GM19395 (cell line): ENCODE data around the gene EDNRB.
"Not testable (repeated sequence)": the region's sequence is repeated elsewhere in the genome, so short reads cannot be mapped to it uniquely, and the experiment has no call there.

Source experiments
- ATAC-seq: cut with Tn5 transposase; IDR thresholded peaks from one replicate; pipeline ENCODE4 v1.9.1; 2021; ENCODE audit warnings: mild to moderate bottlenecking, moderate library complexity; ENCODE audit not compliant: unreplicated experiment

The EDNRB gene

GRCh38 chr13:77918391-77919245, at the start of gene EDNRB:
EDNRB (minus strand) TSS chr13:77918831; CDS start chr13:77918573, 258 bp downstream.
- ATAC-seq, result peak; percentile 54

DNA sequence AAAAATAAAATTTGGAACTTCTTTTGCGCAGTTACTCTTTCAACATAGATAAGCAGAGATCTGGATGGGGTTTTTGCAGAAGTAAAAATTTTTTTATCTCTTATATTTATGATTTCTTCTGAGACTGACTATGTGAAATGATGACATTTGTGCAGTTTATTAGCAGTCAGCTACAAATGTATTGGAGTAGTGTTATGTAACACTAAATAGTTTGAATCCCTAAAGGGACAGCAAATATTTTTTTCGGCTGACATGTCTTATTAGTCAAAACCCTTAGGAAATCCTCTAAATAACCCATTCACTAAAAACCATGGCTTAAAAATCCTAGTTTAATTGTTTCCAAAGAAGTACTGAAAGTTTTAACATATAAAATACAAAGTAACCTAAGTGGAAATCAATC, 48.0 kb upstream of the EDNRB start:
- ATAC-seq, result no peak

DNA sequence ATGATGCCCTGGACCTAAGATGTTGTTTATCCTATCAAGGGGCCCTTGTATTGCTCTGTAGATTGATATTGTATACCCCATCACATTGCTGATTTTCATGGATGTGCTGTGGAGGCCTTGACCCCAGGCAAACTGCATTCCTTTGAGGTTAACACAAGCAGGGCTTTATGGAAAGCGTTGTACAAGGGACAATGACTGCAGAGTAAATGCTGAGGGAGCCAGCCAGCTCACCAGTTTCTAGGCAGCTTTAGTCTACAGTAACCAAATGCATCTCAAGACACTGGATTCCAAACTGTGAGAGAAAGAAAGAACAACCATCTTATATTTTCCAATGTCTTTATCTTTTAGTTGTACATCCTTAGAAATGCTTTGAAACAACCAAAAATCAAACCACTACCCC, 34.1 kb upstream of the EDNRB start:
- ATAC-seq, result no peak

DNA sequence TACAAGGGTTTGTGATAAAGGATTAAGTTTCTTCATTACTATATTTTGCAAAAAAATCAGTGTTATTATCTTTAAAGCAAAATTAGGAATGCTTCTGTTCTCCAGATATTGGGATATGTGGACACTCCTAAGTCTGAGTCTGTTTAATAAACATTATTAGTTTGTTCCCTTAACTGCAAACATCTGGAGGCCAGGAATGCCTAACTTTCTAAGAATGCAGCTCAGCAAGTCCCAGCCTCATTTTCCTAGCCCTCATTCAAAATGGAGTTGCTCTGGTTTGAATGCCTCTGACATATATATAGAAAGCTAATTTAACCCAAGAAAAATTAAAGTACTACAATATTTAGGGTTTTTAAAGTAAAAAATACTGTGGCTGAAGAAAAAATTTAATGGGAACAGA, 33.6 kb upstream of the EDNRB start:
- ATAC-seq, result no peak

GRCh38 chr13:77946522-77946921, 27.9 kb upstream of the EDNRB start:
- ATAC-seq, result no peak

DNA sequence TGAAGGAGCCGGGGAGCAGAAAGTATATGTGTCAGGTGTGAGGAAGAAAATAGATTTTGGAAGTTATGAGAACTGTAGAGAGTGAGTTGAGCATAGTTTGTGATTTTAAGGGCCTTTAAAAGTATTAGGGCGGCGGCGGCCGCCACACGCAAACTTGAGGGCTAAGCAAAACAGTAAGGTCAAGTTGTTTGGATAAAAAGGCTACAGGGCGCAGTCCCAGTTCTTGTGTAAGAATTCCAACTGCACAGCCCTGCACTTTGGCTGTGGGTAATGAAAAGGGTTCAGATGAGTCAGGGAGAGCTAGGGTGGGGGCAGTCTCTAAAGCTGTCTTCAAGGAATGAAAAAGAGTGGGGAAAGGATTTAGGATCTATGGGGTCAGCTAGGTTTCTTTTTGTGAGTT, 16.4 kb upstream of the EDNRB start:
- not testable (repeated sequence) for ATAC-seq

DNA sequence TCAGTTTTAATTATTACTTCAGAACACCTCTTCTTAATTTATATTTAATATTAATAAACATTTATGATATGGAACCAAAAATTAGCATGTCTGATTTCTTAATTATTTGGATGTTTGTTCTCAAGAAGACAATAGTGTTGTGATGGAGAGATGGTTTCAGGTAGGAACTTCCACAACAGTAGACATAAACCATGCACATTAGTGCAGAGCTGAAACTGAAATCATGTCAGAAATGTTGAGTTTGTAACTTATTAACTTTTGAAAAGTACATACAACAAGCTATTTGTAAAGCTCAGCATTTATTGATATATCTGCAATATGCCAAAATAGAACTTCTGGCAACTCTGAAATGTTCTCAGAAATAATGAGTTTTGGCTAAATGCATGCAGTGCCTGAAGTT, 11.8 kb upstream of the EDNRB start:
- ATAC-seq, result peak; percentile 86

- peak; percentile 91 for ATAC-seq
These were observed 10.3 kb upstream of the EDNRB start for GRCh38 chr13:77928909-77929308.

DNA sequence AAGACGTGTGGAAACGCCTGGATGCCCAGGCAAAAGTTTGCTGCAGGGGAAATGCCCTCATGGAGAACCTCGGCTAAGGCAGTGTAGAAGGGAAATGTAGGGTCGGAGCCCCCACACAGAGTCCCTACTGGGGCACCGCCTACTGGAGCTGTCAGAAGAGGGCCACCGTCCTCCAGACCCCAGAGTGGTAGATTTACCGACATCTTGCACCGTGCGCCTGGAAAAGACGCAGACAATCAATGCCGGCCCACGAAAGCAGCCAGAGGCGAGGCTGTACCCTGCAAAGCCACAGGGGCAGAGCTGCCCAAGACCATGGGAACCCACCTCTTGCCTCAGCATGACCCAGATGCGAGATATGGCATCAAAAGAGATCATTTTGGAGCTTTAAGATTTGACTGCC, 7.0 kb upstream of the EDNRB start:
- no peak for ATAC-seq

DNA sequence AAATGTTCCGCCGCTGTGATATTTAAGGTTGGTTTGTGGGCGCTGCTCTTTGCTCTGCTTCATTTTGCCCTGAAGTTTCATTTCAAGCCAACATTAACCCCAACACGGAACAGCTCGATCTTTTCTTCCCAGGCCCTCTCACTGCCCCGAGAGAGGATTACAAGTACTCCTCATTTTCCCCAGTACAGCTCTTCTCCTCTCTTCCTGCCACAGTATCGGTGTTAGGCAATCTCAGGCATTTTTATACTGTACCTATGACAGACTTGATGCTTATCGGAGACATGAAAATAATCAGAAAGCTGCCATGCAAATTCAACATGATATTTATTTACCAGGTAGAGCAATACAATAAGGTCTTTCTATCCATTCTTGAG, 1.3 kb upstream of the EDNRB start:
- ATAC-seq, result no peak

- ATAC-seq, result peak; percentile 32
These were observed 752 bp upstream of the EDNRB start for GRCh38 chr13:77919246-77919920.

DNA sequence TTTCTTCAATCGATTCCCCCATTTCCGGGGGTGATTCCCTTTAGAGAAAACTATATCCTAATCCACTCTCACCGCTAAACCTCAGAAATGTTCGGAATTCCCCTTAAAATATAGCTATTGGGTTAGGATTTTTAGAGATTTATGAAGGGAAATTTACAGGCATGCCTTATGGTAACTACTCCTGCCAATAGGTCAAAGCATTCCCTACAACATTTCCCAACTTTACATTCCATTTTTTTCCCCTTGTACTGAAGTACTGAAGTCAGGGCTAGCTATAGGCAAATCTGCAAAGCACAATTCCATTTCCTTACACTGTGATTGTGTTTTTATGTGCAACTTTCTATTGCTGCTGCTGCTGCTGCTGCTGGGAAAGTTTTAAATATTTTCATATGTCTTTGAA, 2.1 kb downstream of the EDNRB start:
- ATAC-seq, result no peak

DNA sequence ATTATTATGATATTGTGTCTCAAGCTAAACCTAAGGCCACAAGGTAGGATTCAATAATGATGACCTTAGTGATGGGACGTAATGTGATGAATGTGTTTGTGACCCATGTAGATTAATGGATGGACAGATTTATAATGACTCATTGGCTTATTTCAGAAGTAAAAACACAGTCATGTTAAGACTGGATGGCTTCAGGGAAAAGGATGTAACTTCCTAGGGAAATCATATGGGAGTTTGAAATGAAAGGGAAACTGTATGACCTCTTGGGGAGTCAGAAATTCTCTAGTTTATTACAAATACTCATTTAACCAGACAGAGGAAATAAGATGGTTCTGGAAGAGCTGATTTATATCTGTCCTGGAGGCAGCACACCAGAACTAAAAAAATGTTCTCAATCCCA, 2.9 kb downstream of the EDNRB start:
- ATAC-seq, result no peak

GRCh38 chr13:77913003-77913402, 5.6 kb downstream of the EDNRB start:
- ATAC-seq, result no peak

DNA sequence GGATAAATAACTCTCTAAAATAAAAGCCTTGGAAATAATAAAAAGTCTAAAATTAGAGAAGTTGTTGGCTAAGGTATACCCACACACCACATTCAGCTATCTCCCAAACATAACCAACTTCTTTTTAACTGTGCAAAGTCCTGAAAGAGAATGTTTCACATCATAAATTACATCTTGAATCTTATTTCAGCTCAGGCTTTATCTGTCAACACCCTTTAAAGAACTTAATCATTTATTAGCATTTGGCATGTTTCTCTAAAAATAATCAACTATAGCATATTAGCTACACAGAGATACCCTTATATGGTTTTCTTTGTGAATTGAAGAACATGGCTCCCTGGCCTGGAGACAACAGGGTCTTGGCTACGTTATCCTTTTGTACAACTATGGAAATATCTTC, 6.9 kb downstream of the EDNRB start:
- ATAC-seq, result no peak

- no peak for ATAC-seq
These were observed 8.8 kb downstream of the EDNRB start for GRCh38 chr13:77909827-77910226.

- no peak for ATAC-seq
These were observed 10.1 kb downstream of the EDNRB start for GRCh38 chr13:77908531-77908930.

DNA sequence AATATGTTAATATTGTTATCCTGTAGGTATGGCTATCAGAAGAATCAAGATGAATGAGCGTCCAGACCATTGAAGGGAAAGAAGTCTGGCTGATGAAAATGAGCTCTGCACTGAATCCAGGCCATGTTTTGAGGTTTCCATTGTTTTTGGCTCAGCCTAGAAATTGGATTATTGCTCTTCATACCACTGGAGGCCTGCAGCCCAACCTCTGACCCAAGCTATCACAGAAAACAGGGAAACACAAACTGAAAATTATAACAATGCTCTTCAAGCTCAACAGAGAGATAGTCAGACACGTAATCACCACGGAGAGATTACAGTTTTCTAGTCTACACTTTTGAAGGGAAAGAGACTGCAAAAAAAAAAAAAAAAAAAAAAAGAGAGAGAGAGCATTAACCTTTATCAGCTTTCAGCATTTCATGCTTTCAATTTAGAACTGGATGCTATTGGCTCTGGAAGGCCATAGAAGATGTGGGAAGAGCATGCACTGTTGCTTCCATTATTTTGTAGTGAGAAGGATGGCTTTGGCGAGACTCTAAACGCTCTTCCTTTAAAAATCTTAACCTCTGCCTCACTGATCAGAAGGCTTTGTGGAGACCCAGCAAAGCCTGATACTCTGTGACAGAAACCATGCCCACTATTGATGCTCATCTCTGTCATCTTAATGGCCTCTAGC, 10.8 kb downstream of the EDNRB start:
- ATAC-seq, result no peak

- ATAC-seq, result no peak
These were observed 14.6 kb downstream of the EDNRB start for GRCh38 chr13:77904031-77904430.

- no peak for ATAC-seq
These were observed 15.2 kb downstream of the EDNRB start for GRCh38 chr13:77903435-77903834.

- ATAC-seq, result no peak
These were observed 16.2 kb downstream of the EDNRB start for GRCh38 chr13:77902319-77902963.
